WTC11 (cell line): ENCODE results near the gene MAP7D3. TPM values are rescaled to one million over a fixed set of nuclear protein-coding genes. Genes with fewer than 3 reads are reported as not detected.

Experiments
- ATAC-seq: fragments of 200-7000 bp; cut with Tn5 transposase; 2 replicates; pipeline ENCODE4 v1.10.0; 2021; ENCODE audit warnings: mild to moderate bottlenecking, moderate library complexity
- CTCF ChIA-PET: fragments of 300-600 bp; sonication (Branson Sonifier 250); formaldehyde crosslinking; loops from one replicate; lab custom pipeline; 2021; ENCODE audit warnings: antibody characterized with exemption; lab: Charles Lee
- POLR2A ChIA-PET: fragments of 350-600 bp; sonication (Branson Sonifier 250); formaldehyde crosslinking; loops from one replicate; lab custom pipeline; 2021; ENCODE audit warnings: antibody characterized with exemption; lab: Charles Lee
- DNase-seq: peaks from one replicate; pipeline ENCODE4 v3.0.0; 2021; ENCODE audit warnings: low spot score
- H3K27ac Mint-ChIP-seq: 2 replicates; pipeline ENCODE4 v1.8.0; 2021; ENCODE audit warnings: mixed read lengths
- H3K27me3 Mint-ChIP-seq: 2 replicates; pipeline ENCODE4 v1.8.0; 2021; ENCODE audit warnings: low read depth, mild to moderate bottlenecking, moderate library complexity, mixed read lengths
- H3K36me3 Mint-ChIP-seq: 2 replicates; pipeline ENCODE4 v1.8.0; 2021; ENCODE audit warnings: mixed read lengths
- H3K4me1 Mint-ChIP-seq: 2 replicates; pipeline ENCODE4 v1.8.0; 2022; ENCODE audit warnings: mixed read lengths
- H3K4me3 Mint-ChIP-seq: 2 replicates; pipeline ENCODE4 v1.8.0; 2021; ENCODE audit warnings: mild to moderate bottlenecking, moderate library complexity, mixed read lengths
- H3K9me3 Mint-ChIP-seq: 2 replicates; pipeline ENCODE4 v1.8.0; 2021; ENCODE audit warnings: mixed read lengths
- ELF4 ChIP-seq: sonication (generic); formaldehyde crosslinking; IDR thresholded peaks from 2 replicates; pipeline ENCODE4 v1.8.1; 2022; ENCODE audit warnings: low read depth, mild to moderate bottlenecking, moderate library complexity, missing genetic modification reagents
- ESRRA ChIP-seq: sonication (generic); formaldehyde crosslinking; IDR thresholded peaks from 2 replicates; pipeline ENCODE4 v1.8.1; 2022; ENCODE audit warnings: mild to moderate bottlenecking, missing genetic modification reagents, borderline replicate concordance
- ETV6 ChIP-seq: sonication (generic); formaldehyde crosslinking; IDR thresholded peaks from 2 replicates; pipeline ENCODE4 v1.8.1; 2022; ENCODE audit warnings: mild to moderate bottlenecking, missing genetic modification reagents
- GABPB1 ChIP-seq: sonication (generic); formaldehyde crosslinking; IDR thresholded peaks from 2 replicates; pipeline ENCODE4 v1.8.1; 2023; ENCODE audit warnings: mild to moderate bottlenecking, missing genetic modification reagents
- GRHL2 ChIP-seq: fragments of 250-450 bp; sonication (Bioruptor Pico); IDR thresholded peaks from 2 replicates; pipeline ENCODE4 v1.8.0; 2022; ENCODE audit warnings: mild to moderate bottlenecking, moderate library complexity; ENCODE audit not compliant: insufficient replicate concordance, severe bottlenecking
- JAZF1 ChIP-seq: fragments of 250-450 bp; sonication (Bioruptor Pico); IDR thresholded peaks from 2 replicates; pipeline ENCODE4 v1.9.0; 2021; ENCODE audit warnings: moderate library complexity, mild to moderate bottlenecking, inconsistent platforms
- MYBL2 ChIP-seq: sonication (generic); formaldehyde crosslinking; IDR thresholded peaks from 2 replicates; pipeline ENCODE4 v1.8.1; 2023; ENCODE audit warnings: mild to moderate bottlenecking, moderate library complexity, missing genetic modification reagents
- NFATC4 ChIP-seq: fragments of 250-450 bp; sonication (Bioruptor Pico); IDR thresholded peaks from 2 replicates; pipeline ENCODE4 v1.9.0; 2021; ENCODE audit warnings: mild to moderate bottlenecking
- NFE2L1 ChIP-seq: sonication (generic); formaldehyde crosslinking; IDR thresholded peaks from 2 replicates; pipeline ENCODE4 v1.8.1; 2023; ENCODE audit warnings: missing genetic modification reagents
- NFYB ChIP-seq: sonication (generic); formaldehyde crosslinking; conservative IDR thresholded peaks from 2 replicates; pipeline ENCODE4 v1.8.0; 2022; ENCODE audit warnings: low read depth, missing genetic modification reagents
- SOX15 ChIP-seq: fragments of 250-450 bp; sonication (Bioruptor Pico); IDR thresholded peaks from 2 replicates; pipeline ENCODE4 v1.9.0; 2021; ENCODE audit warnings: mild to moderate bottlenecking
- TCF7 ChIP-seq: sonication (generic); formaldehyde crosslinking; IDR thresholded peaks from 2 replicates; pipeline ENCODE4 v1.8.0; 2022; ENCODE audit warnings: mild to moderate bottlenecking, low read depth, missing genetic modification reagents, moderate library complexity
- TP53 ChIP-seq: sonication (generic); formaldehyde crosslinking; IDR thresholded peaks from 2 replicates; pipeline ENCODE4 v1.8.1; 2023; ENCODE audit warnings: mild to moderate bottlenecking, missing genetic modification reagents
- ZNF317 ChIP-seq: sonication (generic); formaldehyde crosslinking; IDR thresholded peaks from 2 replicates; pipeline ENCODE4 v1.8.1; 2023; ENCODE audit warnings: low read depth, mild to moderate bottlenecking, moderate library complexity, missing genetic modification reagents, borderline replicate concordance
- ZNF416 ChIP-seq: fragments of 250-450 bp; sonication (Bioruptor Pico); IDR thresholded peaks from 2 replicates; pipeline ENCODE4 v1.9.0; 2021; ENCODE audit warnings: mild to moderate bottlenecking, inconsistent platforms
- ZNF671 ChIP-seq: fragments of 250-450 bp; sonication (Bioruptor Pico); IDR thresholded peaks from 2 replicates; pipeline ENCODE4 v1.8.0; 2021; ENCODE audit warnings: mild to moderate bottlenecking
- total RNA-seq: library from RNA; stranded (reverse); gene quantifications from 3 replicates; pipeline ENCODE4 v1.2.3, GENCODE V29; 2021
- TF ChIP-seq, protein P1 (sequence below): sonication (generic); formaldehyde crosslinking; IDR thresholded peaks from 2 replicates; pipeline ENCODE4 v1.8.0; 2023; ENCODE audit warnings: missing genetic modification reagents, mild to moderate bottlenecking, borderline replicate concordance
- TF ChIP-seq, protein P2 (sequence below): sonication (generic); formaldehyde crosslinking; IDR thresholded peaks from 2 replicates; pipeline ENCODE4 v1.8.1; 2022; ENCODE audit warnings: low read depth, missing genetic modification reagents, borderline replicate concordance
- TF ChIP-seq, protein P3 (sequence below): fragments of 250-450 bp; sonication (Bioruptor Pico); IDR thresholded peaks from 2 replicates; pipeline ENCODE4 v1.9.0; 2021; ENCODE audit warnings: mild to moderate bottlenecking
- TF ChIP-seq, protein P4 (sequence below): sonication (generic); formaldehyde crosslinking; IDR thresholded peaks from 2 replicates; pipeline ENCODE4 v1.8.1; 2023; ENCODE audit warnings: mild to moderate bottlenecking, missing genetic modification reagents
- TF ChIP-seq, protein P5 (sequence below): sonication (generic); formaldehyde crosslinking; IDR thresholded peaks from 2 replicates; pipeline ENCODE4 v1.8.1; 2023; ENCODE audit warnings: mild to moderate bottlenecking, missing genetic modification reagents, moderate library complexity
- TF ChIP-seq, protein P6 (sequence below): sonication (generic); formaldehyde crosslinking; conservative IDR thresholded peaks from 2 replicates; pipeline ENCODE4 v1.8.1; 2022; ENCODE audit warnings: mild to moderate bottlenecking, missing genetic modification reagents
- TF ChIP-seq, protein P7 (sequence below): sonication (generic); formaldehyde crosslinking; IDR thresholded peaks from 2 replicates; pipeline ENCODE4 v1.8.0; 2022; ENCODE audit warnings: mild to moderate bottlenecking, missing genetic modification reagents

MAP7D3 gene
- total RNA-seq, 1 experiment from 2014 or later, result 12.3 TPM

DNA sequence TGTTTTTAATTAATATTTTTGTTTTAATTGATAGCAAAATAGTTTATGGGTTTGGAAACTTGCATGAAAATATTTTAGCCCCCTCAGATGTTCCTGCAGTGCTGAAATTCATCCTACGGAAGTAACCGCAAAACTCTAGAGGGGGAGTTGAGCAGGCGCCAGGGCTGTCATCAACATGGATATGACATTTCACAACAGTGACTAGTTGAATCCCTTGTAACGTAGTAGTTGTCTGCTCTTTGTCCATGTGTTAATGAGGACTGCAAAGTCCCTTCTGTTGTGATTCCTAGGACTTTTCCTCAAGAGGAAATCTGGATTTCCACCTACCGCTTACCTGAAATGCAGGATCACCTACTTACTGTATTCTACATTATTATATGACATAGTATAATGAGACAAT, 40.4 kb downstream of the MAP7D3 start (continued):
- TF ChIP-seq, protein P1, sequence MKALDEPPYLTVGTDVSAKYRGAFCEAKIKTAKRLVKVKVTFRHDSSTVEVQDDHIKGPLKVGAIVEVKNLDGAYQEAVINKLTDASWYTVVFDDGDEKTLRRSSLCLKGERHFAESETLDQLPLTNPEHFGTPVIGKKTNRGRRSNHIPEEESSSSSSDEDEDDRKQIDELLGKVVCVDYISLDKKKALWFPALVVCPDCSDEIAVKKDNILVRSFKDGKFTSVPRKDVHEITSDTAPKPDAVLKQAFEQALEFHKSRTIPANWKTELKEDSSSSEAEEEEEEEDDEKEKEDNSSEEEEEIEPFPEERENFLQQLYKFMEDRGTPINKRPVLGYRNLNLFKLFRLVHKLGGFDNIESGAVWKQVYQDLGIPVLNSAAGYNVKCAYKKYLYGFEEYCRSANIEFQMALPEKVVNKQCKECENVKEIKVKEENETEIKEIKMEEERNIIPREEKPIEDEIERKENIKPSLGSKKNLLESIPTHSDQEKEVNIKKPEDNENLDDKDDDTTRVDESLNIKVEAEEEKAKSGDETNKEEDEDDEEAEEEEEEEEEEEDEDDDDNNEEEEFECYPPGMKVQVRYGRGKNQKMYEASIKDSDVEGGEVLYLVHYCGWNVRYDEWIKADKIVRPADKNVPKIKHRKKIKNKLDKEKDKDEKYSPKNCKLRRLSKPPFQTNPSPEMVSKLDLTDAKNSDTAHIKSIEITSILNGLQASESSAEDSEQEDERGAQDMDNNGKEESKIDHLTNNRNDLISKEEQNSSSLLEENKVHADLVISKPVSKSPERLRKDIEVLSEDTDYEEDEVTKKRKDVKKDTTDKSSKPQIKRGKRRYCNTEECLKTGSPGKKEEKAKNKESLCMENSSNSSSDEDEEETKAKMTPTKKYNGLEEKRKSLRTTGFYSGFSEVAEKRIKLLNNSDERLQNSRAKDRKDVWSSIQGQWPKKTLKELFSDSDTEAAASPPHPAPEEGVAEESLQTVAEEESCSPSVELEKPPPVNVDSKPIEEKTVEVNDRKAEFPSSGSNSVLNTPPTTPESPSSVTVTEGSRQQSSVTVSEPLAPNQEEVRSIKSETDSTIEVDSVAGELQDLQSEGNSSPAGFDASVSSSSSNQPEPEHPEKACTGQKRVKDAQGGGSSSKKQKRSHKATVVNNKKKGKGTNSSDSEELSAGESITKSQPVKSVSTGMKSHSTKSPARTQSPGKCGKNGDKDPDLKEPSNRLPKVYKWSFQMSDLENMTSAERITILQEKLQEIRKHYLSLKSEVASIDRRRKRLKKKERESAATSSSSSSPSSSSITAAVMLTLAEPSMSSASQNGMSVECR, result no peak
- no peak for TF ChIP-seq GRHL2 (CRISPR knock-in tag)
- TF ChIP-seq, protein P2, sequence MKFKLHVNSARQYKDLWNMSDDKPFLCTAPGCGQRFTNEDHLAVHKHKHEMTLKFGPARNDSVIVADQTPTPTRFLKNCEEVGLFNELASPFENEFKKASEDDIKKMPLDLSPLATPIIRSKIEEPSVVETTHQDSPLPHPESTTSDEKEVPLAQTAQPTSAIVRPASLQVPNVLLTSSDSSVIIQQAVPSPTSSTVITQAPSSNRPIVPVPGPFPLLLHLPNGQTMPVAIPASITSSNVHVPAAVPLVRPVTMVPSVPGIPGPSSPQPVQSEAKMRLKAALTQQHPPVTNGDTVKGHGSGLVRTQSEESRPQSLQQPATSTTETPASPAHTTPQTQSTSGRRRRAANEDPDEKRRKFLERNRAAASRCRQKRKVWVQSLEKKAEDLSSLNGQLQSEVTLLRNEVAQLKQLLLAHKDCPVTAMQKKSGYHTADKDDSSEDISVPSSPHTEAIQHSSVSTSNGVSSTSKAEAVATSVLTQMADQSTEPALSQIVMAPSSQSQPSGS, result no peak
- TF ChIP-seq, protein P3, sequence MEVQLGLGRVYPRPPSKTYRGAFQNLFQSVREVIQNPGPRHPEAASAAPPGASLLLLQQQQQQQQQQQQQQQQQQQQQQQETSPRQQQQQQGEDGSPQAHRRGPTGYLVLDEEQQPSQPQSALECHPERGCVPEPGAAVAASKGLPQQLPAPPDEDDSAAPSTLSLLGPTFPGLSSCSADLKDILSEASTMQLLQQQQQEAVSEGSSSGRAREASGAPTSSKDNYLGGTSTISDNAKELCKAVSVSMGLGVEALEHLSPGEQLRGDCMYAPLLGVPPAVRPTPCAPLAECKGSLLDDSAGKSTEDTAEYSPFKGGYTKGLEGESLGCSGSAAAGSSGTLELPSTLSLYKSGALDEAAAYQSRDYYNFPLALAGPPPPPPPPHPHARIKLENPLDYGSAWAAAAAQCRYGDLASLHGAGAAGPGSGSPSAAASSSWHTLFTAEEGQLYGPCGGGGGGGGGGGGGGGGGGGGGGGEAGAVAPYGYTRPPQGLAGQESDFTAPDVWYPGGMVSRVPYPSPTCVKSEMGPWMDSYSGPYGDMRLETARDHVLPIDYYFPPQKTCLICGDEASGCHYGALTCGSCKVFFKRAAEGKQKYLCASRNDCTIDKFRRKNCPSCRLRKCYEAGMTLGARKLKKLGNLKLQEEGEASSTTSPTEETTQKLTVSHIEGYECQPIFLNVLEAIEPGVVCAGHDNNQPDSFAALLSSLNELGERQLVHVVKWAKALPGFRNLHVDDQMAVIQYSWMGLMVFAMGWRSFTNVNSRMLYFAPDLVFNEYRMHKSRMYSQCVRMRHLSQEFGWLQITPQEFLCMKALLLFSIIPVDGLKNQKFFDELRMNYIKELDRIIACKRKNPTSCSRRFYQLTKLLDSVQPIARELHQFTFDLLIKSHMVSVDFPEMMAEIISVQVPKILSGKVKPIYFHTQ, result no peak
- TF ChIP-seq JAZF1 (CRISPR knock-in tag), result no peak
- TF ChIP-seq, protein P4, sequence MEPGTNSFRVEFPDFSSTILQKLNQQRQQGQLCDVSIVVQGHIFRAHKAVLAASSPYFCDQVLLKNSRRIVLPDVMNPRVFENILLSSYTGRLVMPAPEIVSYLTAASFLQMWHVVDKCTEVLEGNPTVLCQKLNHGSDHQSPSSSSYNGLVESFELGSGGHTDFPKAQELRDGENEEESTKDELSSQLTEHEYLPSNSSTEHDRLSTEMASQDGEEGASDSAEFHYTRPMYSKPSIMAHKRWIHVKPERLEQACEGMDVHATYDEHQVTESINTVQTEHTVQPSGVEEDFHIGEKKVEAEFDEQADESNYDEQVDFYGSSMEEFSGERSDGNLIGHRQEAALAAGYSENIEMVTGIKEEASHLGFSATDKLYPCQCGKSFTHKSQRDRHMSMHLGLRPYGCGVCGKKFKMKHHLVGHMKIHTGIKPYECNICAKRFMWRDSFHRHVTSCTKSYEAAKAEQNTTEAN (CRISPR knock-in tag), result no peak
- TF ChIP-seq, protein P5, sequence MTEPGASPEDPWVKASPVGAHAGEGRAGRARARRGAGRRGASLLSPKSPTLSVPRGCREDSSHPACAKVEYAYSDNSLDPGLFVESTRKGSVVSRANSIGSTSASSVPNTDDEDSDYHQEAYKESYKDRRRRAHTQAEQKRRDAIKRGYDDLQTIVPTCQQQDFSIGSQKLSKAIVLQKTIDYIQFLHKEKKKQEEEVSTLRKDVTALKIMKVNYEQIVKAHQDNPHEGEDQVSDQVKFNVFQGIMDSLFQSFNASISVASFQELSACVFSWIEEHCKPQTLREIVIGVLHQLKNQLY, result no peak
- no peak for TF ChIP-seq SOX15 (CRISPR knock-in tag)

DNA sequence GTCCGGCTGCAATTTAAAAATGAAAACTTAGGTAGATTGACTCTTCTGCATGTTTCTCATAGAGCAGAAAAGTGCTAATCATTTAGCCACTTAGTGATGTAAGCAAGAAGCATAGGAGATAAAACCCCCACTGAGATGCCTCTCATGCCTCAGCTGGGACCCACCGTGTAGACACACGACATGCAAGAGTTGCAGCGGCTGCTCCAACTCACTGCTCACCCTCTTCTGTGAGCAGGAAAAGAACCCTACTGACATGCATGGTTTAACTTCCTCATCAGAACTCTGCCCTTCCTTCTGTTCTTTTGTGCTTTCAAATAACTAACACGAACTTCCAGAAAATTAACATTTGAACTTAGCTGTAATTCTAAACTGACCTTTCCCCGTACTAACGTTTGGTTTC, 41.0 kb downstream of the MAP7D3 start:
- H3K27ac Mint-ChIP-seq, result no peak overlapping the region
- no peak for DNase-seq
- H3K4me1 Mint-ChIP-seq, result peaks cover 10% of the 10 kb centered on the region
- no peak overlapping the region for H3K4me3 Mint-ChIP-seq
- no peak for ATAC-seq
- CTCF ChIA-PET, result interaction anchor here (2.9 kb wide), 1 partner anchor 182 kb away, joined by 27 read pairs; no protein-coding TSS in a partner anchor
- H3K9me3 Mint-ChIP-seq, result no peaks in the 10 kb centered on the region
- 0 out of 2 replicates have a peak, but pooled peaks cover 5% of the 10 kb centered on the region for H3K36me3 Mint-ChIP-seq
- H3K27me3 Mint-ChIP-seq, result no peaks in the 10 kb centered on the region
- POLR2A ChIA-PET, result no interaction called here
- TF ChIP-seq NFATC4 (no peak), NFYB (CRISPR knock-in tag) (no peak), TP53 (CRISPR knock-in tag) (no peak), GABPB1 (CRISPR knock-in tag) (no peak), NFE2L1 (CRISPR knock-in tag) (no peak), TCF7 (CRISPR knock-in tag) (no peak), ZNF416 (CRISPR knock-in tag) (no peak), ETV6 (CRISPR knock-in tag) (no peak), MYBL2 (no peak), ESRRA (CRISPR knock-in tag) (no peak), ZNF671 (CRISPR knock-in tag) (no peak), ZNF317 (CRISPR knock-in tag) (no peak), ELF4 (CRISPR knock-in tag) (no peak)
- TF ChIP-seq, protein P6, sequence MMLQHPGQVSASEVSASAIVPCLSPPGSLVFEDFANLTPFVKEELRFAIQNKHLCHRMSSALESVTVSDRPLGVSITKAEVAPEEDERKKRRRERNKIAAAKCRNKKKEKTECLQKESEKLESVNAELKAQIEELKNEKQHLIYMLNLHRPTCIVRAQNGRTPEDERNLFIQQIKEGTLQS, result no peak
- TF ChIP-seq, protein P7, sequence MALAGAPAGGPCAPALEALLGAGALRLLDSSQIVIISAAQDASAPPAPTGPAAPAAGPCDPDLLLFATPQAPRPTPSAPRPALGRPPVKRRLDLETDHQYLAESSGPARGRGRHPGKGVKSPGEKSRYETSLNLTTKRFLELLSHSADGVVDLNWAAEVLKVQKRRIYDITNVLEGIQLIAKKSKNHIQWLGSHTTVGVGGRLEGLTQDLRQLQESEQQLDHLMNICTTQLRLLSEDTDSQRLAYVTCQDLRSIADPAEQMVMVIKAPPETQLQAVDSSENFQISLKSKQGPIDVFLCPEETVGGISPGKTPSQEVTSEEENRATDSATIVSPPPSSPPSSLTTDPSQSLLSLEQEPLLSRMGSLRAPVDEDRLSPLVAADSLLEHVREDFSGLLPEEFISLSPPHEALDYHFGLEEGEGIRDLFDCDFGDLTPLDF, result no peak
- TF ChIP-seq, protein P5, result no peak
- TF ChIP-seq, protein P4 (CRISPR knock-in tag), result no peak
